ENCODE data around the gene TBXAS1.

The TBXAS1 gene

DNA sequence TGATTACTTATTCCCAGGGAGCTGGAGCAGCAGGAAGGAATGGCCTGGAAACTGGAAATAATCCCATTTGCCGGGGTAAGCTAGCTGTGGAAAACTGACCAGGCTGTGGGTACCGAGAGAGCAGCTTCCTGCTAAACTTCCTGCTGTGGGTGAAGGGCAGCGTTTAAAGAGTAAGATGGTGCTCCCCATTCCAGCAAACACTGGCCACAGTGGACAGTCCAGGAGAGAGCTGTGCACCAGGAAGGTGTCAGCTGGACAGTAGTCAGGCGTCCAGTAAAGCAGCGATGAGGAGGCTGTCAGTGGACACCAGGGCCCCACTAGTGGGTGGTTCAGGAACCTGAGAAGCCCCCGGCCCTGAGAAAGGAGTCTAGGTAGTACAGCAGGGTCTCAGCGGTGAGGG is 55.4 kb downstream of the TBXAS1 start:
- no peak overlapping the region for H3K4me3 ChIP-seq (ENCODE audit: low read length)
- H3K36me3 ChIP-seq (ENCODE audit: control insufficient read depth, insufficient read depth, low read length) = no peaks in the 10 kb centered on the region
- no peaks in the 10 kb centered on the region for H3K27me3 ChIP-seq (ENCODE audit: control insufficient read depth, insufficient read depth, low read length)
- peaks cover 36% of the 10 kb centered on the region for H3K4me1 ChIP-seq (ENCODE audit: control insufficient read depth, insufficient read depth, low read length)
- no peaks in the 10 kb centered on the region for H3K9me3 ChIP-seq (ENCODE audit: control insufficient read depth, low read length)
- no peak overlapping the region for H3K9ac ChIP-seq (ENCODE audit: low read length)

GRCh38 chr7:139885511-139885910 is 56.4 kb downstream of the TBXAS1 start:
- H3K36me3 ChIP-seq (ENCODE audit: control insufficient read depth, insufficient read depth, low read length) = no peaks in the 10 kb centered on the region

DNA sequence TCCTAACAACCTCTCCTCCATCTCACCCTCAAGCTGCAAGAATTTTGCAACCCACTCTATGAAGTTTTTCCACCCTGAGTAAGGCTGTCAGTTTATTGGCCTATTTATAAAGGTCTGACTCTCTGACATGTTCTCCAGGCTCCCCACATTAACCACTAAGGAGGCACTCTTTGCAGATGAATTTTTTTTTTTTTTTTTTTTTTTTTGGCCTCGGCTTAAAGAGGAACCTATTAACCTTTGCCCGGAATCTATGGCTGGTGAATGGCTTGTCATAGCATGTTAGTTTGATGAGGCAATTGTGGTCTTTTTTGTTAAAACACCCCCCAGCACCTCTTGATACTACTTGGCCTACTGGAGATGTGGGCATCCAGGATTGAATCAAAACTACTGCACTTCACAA is 57.1 kb downstream of the TBXAS1 start:
- Histone ChIP-seq H3K27me3 (ENCODE audit: control insufficient read depth, insufficient read depth, low read length) (no peaks in the 10 kb centered on the region), H3K9ac (ENCODE audit: low read length) (no peak overlapping the region), H3K4me3 (ENCODE audit: low read length) (no peak overlapping the region), H3K36me3 (ENCODE audit: control insufficient read depth, insufficient read depth, low read length) (no peaks in the 10 kb centered on the region), H3K9me3 (ENCODE audit: control insufficient read depth, low read length) (no peaks in the 10 kb centered on the region), H3K4me1 (ENCODE audit: control insufficient read depth, insufficient read depth, low read length) (peaks cover 27% of the 10 kb centered on the region)

More at GRCh38 chr7:139885511-139885910, 56.4 kb downstream of the TBXAS1 start:
- no peak overlapping the region for H3K4me3 ChIP-seq (ENCODE audit: low read length)
- H3K4me1 ChIP-seq (ENCODE audit: control insufficient read depth, insufficient read depth, low read length) = peaks cover 28% of the 10 kb centered on the region
- no peak overlapping the region for H3K9ac ChIP-seq (ENCODE audit: low read length)
- H3K9me3 ChIP-seq (ENCODE audit: control insufficient read depth, low read length) = no peaks in the 10 kb centered on the region
- no peaks in the 10 kb centered on the region for H3K27me3 ChIP-seq (ENCODE audit: control insufficient read depth, insufficient read depth, low read length)

GRCh38 chr7:139886899-139887298 is 57.8 kb downstream of the TBXAS1 start:
- peaks cover 22% of the 10 kb centered on the region for H3K4me1 ChIP-seq (ENCODE audit: control insufficient read depth, insufficient read depth, low read length)
- no peak overlapping the region for H3K9ac ChIP-seq (ENCODE audit: low read length)
- H3K27me3 ChIP-seq (ENCODE audit: control insufficient read depth, insufficient read depth, low read length) = no peaks in the 10 kb centered on the region
- H3K9me3 ChIP-seq (ENCODE audit: control insufficient read depth, low read length) = no peaks in the 10 kb centered on the region
- H3K36me3 ChIP-seq (ENCODE audit: control insufficient read depth, insufficient read depth, low read length) = no peaks in the 10 kb centered on the region
- no peak overlapping the region for H3K4me3 ChIP-seq (ENCODE audit: low read length)

GRCh38 chr7:139887992-139888481 is 59.0 kb downstream of the TBXAS1 start:
- Histone ChIP-seq H3K4me1 (ENCODE audit: control insufficient read depth, insufficient read depth, low read length) (peaks cover 19% of the 10 kb centered on the region), H3K27me3 (ENCODE audit: control insufficient read depth, insufficient read depth, low read length) (no peaks in the 10 kb centered on the region), H3K4me3 (ENCODE audit: low read length) (no peak overlapping the region), H3K9me3 (ENCODE audit: control insufficient read depth, low read length) (no peaks in the 10 kb centered on the region), H3K9ac (ENCODE audit: low read length) (no peak overlapping the region), H3K36me3 (ENCODE audit: control insufficient read depth, insufficient read depth, low read length) (no peaks in the 10 kb centered on the region)

- Histone ChIP-seq H3K9me3 (ENCODE audit: control insufficient read depth, low read length) (no peaks in the 10 kb centered on the region), H3K9ac (ENCODE audit: low read length) (no peak overlapping the region), H3K4me3 (ENCODE audit: low read length) (no peak overlapping the region), H3K36me3 (ENCODE audit: control insufficient read depth, insufficient read depth, low read length) (no peaks in the 10 kb centered on the region), H3K27me3 (ENCODE audit: control insufficient read depth, insufficient read depth, low read length) (no peaks in the 10 kb centered on the region), H3K4me1 (ENCODE audit: control insufficient read depth, insufficient read depth, low read length) (peaks cover 17% of the 10 kb centered on the region)
These were observed 60.3 kb downstream of the TBXAS1 start for GRCh38 chr7:139889186-139889871.

- no peaks in the 10 kb centered on the region for H3K9me3 ChIP-seq (ENCODE audit: control insufficient read depth, low read length)
- H3K9ac ChIP-seq (ENCODE audit: low read length) = no peak overlapping the region
- no peak overlapping the region for H3K4me3 ChIP-seq (ENCODE audit: low read length)
- no peaks in the 10 kb centered on the region for H3K36me3 ChIP-seq (ENCODE audit: control insufficient read depth, insufficient read depth, low read length)
- H3K4me1 ChIP-seq (ENCODE audit: control insufficient read depth, insufficient read depth, low read length) = peaks cover 14% of the 10 kb centered on the region
- no peaks in the 10 kb centered on the region for H3K27me3 ChIP-seq (ENCODE audit: control insufficient read depth, insufficient read depth, low read length)
These were observed 64.4 kb downstream of the TBXAS1 start for GRCh38 chr7:139893461-139893860.

- H3K4me3 ChIP-seq (ENCODE audit: low read length) = no peak overlapping the region
- no peak overlapping the region for H3K9ac ChIP-seq (ENCODE audit: low read length)
- no peaks in the 10 kb centered on the region for H3K9me3 ChIP-seq (ENCODE audit: control insufficient read depth, low read length)
- H3K4me1 ChIP-seq (ENCODE audit: control insufficient read depth, insufficient read depth, low read length) = peaks cover 11% of the 10 kb centered on the region
- H3K27me3 ChIP-seq (ENCODE audit: control insufficient read depth, insufficient read depth, low read length) = no peaks in the 10 kb centered on the region
- H3K36me3 ChIP-seq (ENCODE audit: control insufficient read depth, insufficient read depth, low read length) = no peaks in the 10 kb centered on the region
These were observed 64.9 kb downstream of the TBXAS1 start for GRCh38 chr7:139893999-139894398.

DNA sequence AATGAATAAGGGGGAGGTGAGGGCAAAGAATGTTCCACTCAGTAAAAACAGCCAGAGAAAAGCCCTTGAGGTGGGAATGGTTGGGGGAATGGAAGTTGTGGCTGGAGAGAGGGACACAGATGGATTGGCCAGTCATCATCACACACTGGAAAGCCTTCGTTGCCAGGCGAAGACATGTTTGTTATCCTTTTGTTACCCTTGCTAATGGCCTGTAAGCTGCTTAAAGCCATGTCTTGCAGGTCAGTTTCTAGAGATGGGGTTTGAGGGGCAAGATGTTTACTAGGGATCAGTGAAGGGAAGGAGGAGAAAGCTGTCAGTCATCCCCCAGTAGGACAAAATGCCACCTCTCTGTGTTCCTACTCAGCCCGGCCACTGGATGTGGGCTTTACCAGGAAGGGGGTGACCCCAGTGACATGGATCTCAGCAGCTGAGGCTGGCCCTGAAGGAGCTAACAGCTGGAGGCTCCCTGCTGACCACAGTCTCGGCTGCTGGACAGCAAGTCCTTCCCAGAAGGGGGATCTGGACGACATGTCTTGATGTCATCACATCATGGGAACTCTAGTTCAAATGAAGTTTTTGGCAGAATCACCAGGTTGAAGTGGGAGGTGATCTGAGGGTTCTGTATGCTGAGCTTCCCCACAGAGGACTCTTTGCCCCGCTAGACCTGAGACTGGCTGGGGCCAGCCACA is 66.2 kb downstream of the TBXAS1 start:
- Histone ChIP-seq H3K27me3 (ENCODE audit: control insufficient read depth, insufficient read depth, low read length) (no peaks in the 10 kb centered on the region), H3K9ac (ENCODE audit: low read length) (no peak overlapping the region), H3K9me3 (ENCODE audit: control insufficient read depth, low read length) (no peaks in the 10 kb centered on the region), H3K4me3 (ENCODE audit: low read length) (no peak overlapping the region), H3K36me3 (ENCODE audit: control insufficient read depth, insufficient read depth, low read length) (no peaks in the 10 kb centered on the region), H3K4me1 (ENCODE audit: control insufficient read depth, insufficient read depth, low read length) (peaks cover 11% of the 10 kb centered on the region)

GRCh38 chr7:139896288-139896687 is 67.2 kb downstream of the TBXAS1 start:
- H3K4me1 ChIP-seq (ENCODE audit: control insufficient read depth, insufficient read depth, low read length) = peaks cover 11% of the 10 kb centered on the region

GRCh38 chr7:139896831-139897230 is 67.8 kb downstream of the TBXAS1 start:
- peaks cover 11% of the 10 kb centered on the region for H3K4me1 ChIP-seq (ENCODE audit: control insufficient read depth, insufficient read depth, low read length)

More at GRCh38 chr7:139896288-139896687, 67.2 kb downstream of the TBXAS1 start:
- Histone ChIP-seq H3K9me3 (ENCODE audit: control insufficient read depth, low read length) (no peaks in the 10 kb centered on the region), H3K4me3 (ENCODE audit: low read length) (no peak overlapping the region), H3K27me3 (ENCODE audit: control insufficient read depth, insufficient read depth, low read length) (no peaks in the 10 kb centered on the region), H3K36me3 (ENCODE audit: control insufficient read depth, insufficient read depth, low read length) (no peaks in the 10 kb centered on the region), H3K9ac (ENCODE audit: low read length) (no peak overlapping the region)

GRCh38 chr7:139897422-139898090 is 68.5 kb downstream of the TBXAS1 start:
- Histone ChIP-seq H3K36me3 (ENCODE audit: control insufficient read depth, insufficient read depth, low read length) (no peaks in the 10 kb centered on the region), H3K9me3 (ENCODE audit: control insufficient read depth, low read length) (no peaks in the 10 kb centered on the region), H3K27me3 (ENCODE audit: control insufficient read depth, insufficient read depth, low read length) (no peaks in the 10 kb centered on the region), H3K4me1 (ENCODE audit: control insufficient read depth, insufficient read depth, low read length) (peaks cover 11% of the 10 kb centered on the region), H3K9ac (ENCODE audit: low read length) (no peak overlapping the region), H3K4me3 (ENCODE audit: low read length) (no peak overlapping the region)

More at GRCh38 chr7:139896831-139897230, 67.8 kb downstream of the TBXAS1 start:
- Histone ChIP-seq H3K9me3 (ENCODE audit: control insufficient read depth, low read length) (no peaks in the 10 kb centered on the region), H3K4me3 (ENCODE audit: low read length) (no peak overlapping the region), H3K9ac (ENCODE audit: low read length) (no peak overlapping the region), H3K27me3 (ENCODE audit: control insufficient read depth, insufficient read depth, low read length) (no peaks in the 10 kb centered on the region), H3K36me3 (ENCODE audit: control insufficient read depth, insufficient read depth, low read length) (no peaks in the 10 kb centered on the region)

Data from mucosa of stomach (tissue), 1 donor.